HG02610 (cell line): Measurements from ENCODE around the gene PLA2G4B.

Experiments
- ATAC-seq: cut with Tn5 transposase; IDR thresholded peaks from one replicate; pipeline ENCODE4 v1.9.1; 2021; ENCODE audit warnings: mild to moderate bottlenecking, moderate library complexity; ENCODE audit not compliant: unreplicated experiment

Gene PLA2G4B

DNA sequence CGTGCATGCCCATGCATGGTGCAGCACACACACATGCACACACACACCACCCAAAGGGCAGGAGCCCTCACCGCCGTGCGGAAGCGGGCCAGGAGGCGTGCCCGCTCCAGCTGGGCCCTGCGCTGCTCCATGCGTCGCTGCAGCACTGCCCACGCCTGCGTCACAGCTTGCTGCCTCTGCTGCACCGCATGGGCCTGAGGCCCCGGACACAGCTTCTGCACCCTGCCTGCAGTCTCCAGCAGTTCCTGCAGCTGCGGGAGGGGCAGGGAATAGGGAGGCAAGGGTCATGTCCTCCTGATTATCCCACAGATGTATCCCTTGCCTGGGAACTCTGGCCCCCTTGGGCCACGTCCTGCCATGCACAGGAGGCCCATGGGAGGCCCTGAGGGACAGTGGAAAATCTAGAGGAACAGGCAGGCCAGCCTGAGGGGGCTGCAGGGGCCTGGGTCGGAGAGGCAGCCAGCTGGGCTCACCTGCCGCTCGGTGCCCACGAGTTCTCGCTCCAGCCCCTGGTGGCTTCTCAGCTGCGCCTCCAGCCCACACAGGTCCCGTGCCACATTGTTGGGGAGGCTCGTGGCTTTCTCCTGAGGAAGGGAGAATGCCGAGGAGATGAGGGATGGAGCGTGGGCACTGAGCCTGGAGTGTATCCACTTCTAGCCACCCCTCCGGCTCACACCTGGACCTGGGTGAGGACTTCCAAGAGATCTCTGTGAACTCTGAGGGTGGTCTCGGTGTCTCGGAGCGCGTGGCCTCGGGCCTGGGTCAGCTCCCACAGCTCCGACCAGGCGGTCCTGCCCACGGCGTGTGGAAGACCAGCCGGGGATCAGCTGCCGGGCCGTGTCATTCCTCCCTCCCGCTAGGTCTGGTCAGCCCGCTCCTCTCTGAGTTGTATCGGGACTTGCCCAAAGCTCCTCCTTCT lies 31.4 kb downstream of the PLA2G4B start:
- ATAC-seq = no peak

DNA sequence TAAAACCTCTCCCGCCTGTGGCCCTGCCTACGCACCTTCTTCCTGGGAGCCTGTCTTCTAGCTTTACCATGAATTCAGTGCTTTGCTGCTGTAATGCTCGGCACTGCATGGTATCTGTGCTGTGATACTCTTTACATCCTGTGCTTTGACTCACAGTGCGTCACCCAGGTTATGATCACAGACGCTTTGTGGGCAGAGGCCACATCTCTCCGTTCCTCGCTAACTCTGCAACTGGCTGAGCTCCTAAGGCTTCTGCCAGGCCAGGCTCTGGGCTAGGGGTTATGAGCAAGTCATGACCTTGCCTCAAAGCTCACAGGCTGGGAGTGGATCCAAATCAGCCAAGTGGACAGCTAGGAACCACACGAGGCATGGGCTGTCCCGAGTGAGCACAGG lies 32.0 kb downstream of the PLA2G4B start:
- no peak for ATAC-seq

DNA sequence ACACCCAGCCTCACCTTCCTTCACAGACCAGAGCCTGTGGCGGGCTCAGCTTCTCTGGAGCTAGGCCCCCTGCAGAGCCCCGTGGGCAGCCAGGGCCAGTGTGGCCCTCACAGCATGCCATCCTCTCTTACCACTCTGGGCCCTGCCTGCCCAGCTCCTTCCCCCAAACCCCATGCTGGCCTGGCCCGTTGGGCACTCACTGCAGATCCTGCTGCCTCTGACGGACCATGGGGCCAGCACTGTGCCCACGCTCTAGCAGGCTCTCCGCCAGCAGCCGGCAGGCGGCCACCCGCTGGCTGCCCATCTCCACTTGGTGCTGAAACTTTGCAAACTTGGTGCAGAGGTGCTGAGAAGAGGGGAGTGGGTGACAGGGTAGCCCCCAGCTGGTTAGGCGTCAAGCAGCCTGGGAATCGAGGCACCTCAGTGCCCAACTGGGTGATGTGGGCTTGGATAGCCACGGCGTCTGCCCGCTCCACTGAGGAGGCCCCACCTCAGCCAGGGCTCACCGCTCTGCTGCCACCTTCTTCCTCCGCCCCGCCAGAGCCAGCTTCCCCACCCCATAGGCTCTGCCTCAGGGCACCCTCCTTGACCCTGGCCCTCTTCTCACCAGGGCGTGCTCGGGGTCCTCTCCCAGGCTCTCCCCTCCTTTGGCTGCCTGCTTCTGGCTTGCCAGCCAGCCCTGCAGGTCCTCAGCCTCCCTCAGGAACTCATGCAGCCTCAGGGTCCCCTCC lies 32.7 kb downstream of the PLA2G4B start:
- no peak for ATAC-seq

DNA sequence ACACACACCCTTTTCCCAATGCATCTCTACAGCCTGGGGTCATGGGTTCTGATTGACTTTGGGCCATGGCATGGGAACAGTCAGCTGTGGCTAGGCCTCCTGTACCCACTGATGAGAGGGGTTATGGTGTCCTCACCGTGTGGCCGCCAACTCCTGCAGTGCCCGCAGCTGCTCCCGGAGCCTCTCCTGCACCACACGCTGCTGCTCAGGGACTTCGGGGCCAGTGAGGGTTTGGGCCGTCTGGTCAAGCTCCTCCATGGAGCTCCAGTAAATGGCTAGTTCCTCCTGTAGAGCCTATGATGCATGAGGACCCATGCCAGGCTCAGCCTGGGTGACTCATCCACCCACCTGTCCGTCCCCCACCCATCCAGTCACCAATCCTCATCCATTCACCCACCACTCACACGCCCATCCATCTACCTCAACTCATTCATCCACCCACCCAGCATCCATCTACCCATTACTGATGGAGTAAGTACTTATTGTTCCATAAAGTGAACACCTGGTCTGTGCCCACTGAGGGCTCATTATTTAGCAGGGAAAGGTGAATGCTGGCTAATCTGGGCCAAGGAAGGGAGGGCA lies 33.6 kb downstream of the PLA2G4B start:
- no peak for ATAC-seq

DNA sequence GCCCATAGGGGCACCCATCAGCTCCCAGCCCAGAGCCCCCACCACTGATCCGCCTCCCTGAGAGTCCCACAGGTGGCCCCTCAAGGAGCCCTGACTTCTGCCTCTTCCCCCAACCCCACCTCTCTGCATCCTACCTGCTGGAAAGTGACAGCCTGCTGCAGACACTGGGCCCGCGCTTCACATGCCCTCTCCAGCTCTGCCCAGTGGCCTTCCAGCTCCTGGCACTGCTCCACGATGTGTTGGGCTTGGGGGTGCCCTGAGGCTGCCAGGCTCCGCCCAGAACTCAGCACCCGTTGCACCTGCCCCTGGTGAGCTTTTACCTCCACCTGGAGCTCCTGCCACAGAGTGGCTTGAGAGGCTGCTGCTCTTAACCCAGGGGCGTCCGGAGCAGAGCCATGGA lies 35.1 kb downstream of the PLA2G4B start:
- ATAC-seq = no peak

DNA sequence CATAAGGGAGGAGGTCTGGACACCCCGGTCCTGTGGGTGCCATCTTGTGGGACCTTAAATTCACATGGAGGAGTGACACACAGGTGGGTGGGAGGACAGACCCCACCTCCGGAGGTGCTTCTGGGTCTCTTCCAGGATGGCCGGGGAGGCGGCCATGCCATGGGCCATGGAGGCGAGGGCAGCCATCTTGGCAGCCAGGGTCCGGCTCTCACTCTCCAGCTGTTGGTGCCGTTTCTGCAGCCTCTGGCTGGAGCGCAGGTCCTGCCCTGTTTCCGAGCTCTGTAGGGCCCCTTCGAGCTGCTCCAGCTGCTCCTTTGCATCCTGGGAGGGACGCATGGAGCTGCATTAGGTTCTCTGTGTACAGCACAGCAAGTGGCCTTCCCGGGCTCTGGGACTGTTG lies 36.1 kb downstream of the PLA2G4B start:
- no peak for ATAC-seq

DNA sequence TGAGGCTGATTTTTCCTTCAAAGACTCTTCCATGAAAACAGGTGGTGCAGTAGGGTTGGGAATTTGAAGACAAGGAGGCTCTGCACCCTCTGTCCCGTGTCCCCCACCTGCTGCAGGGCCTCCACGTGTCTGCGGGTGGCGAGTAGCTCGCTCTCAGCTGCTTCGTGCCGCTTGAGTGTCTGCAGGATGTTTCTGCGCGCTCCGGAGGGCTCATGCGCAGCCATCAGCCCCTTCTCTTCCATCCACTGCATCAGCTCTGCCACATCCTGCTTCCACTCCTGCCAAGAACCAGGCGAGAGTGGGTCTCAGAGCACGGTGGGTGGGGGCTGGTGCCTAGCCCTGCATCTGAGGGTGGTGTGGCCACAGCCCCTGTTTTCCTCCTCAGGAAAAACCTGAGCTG lies 37.4 kb downstream of the PLA2G4B start:
- no peak for ATAC-seq

DNA sequence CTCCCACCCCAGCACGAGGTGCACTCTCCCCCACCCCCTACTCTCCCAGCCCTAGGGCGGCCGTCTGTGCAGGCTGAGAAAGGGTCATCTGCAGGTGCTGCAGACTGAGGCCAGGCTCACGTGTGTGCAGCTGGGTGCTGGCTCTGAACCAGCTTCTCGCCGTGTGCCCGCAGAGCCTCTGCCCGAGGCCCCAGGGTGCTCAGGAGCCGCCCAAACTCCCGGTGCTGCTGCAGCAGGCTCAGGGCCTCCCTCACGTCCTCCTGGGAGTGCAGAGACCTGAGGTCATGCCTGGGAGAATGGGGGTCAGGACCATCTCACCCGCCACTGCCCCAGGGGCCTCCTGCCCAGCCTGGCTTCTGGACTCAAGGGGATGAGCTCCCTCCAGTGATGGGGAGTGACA lies 38.0 kb downstream of the PLA2G4B start:
- ATAC-seq = no peak

DNA sequence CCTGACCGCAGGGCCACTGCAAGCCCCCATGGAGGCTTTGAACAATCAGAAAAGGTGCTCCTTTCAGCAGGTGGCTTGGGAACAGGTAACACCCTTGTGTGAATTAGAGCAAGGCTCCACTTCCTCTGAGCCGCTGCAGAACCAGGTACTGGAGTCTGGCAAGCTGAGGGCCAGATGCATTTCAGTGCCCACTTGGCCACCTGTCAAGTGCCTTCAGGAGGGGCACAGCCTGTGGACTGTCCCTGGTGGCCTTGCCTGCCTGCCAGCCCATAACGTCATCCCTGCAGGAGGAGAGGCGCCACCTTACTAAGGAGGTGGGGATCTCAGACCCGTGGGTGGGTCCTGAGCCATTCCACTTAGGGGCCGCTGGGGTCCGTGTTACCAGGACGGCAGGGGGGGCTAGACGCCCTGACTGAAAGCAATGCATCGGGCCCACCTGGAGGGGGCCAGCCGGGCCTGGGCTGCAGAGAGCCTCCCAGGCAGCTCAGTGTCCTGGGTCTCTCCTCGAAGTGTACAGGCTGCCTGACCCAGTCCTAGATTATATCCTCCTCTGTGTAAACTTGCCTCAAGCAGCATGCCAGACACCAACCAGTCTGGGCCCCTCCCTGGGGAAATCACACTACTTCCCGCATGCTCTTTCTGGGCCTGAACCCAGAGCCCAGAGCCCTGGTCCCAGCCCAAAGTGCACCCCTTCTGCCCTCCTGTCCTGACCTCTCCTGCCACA lies 39.1 kb downstream of the PLA2G4B start:
- ATAC-seq = no peak

DNA sequence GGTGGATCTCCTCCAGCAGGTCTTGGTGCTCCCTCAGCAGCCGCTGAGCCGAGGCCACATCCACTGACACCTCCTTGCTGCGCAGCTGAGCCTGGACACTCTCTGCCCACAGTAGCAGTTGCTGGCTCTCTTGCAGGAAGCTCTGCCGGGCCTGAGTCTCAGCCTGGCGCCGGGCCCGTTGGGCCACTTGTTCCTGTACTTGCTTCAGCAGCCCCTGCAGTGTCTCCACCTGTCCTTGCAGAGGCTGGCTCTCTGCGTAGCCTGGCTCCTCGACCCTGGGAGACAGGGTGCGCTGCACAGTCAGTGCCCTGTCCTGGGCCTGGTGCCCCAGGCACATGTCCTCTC lies 39.7 kb downstream of the PLA2G4B start:
- ATAC-seq = no peak

DNA sequence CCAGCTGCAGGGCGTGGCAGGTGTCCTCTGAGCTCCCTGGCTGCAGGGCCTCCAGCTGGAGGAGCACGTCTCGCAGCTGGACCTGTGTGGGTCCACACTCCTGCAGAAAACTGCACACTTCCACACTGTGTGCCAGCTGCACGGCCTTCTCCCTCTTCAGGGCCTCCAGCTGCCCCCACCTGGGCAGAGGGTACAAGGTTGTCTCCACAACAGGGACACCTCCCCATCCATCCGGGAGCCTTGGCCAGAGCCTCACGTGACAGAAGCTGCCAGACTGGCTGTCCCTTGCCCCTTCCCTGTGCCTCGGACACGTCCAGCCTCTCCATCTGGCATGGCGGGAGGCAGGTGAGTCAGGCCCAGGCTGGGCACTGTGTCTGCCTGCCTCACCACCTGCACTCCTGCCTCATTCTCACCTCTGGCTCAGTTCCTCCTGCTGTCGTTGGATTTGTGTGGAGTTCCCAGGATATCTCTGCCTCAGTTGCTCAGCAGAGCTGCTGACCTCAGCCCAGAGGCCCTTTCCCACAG lies 40.7 kb downstream of the PLA2G4B start:
- no peak for ATAC-seq

DNA sequence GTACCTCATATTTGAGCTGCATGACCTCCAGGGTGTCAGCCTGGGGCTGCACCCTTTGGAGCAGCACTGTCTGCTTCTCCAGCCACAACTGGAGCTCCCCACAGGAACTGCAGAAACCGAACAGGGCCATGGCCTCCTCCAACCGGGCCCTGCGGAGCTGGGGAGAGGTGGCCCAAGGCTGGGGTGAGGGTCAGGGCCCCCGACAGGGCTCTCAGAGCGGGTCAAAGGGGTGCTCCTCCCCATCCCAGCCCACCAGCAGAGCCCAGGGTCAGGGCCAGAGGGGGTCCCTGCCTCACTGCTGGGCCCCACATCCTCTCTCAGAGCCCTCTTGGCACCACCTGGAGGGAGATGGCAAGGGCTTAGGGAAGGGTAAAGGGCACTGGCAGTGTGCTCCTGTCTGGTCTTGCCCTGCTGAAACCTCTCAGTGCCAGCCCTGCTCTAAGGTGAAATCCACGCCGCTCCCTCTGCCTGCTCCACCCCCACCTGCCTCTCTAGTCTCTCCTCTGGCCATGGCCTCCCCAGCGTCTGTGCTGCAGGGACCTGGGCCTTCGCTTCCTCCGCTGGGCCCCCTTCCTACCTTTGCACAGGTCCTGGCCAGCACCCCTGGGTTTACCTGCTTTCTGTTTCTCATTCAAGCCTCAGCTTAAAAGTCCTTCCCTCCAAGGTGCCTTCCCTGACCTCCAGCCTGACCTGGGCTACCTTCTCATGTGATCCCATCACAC lies 41.7 kb downstream of the PLA2G4B start:
- no peak for ATAC-seq

DNA sequence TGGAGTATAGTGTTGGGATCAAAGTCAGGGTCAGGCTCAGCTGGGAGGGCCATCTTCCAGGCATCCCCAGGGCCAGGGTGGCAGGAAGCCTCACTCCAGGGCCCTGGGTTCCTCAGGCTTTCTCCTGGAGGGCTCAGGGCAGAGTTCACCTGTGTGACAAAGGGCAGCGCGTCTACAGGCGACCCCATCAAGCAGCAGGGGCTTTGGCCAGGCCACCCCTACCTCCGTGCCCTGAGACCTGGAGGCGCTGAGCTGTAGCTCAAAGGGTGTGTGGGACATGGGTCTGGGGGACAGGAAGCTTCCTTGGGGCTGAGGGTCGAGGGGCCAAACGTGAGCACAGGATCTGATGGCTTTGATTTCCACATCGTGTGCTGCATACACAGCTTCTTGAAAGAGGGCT lies 42.4 kb downstream of the PLA2G4B start:
- no peak for ATAC-seq

DNA sequence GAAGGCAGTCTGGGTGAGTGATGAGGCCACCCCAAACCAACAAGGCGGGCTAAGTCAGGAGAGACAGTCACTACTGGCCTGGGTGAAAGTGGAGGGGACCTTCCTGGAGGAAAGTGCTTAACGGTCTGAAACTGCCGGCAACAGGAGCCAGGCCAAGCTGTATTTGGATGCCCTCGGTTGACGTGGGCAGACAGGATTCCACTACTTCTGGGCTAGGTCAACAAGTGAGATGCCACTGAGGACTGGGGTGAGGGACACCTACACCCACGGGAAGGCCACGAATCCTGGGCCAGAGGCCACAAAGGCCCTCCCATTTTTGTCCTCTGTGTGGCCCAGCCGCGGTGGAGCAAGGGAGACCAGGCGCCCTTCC lies 42.9 kb downstream of the PLA2G4B start:
- no peak for ATAC-seq

DNA sequence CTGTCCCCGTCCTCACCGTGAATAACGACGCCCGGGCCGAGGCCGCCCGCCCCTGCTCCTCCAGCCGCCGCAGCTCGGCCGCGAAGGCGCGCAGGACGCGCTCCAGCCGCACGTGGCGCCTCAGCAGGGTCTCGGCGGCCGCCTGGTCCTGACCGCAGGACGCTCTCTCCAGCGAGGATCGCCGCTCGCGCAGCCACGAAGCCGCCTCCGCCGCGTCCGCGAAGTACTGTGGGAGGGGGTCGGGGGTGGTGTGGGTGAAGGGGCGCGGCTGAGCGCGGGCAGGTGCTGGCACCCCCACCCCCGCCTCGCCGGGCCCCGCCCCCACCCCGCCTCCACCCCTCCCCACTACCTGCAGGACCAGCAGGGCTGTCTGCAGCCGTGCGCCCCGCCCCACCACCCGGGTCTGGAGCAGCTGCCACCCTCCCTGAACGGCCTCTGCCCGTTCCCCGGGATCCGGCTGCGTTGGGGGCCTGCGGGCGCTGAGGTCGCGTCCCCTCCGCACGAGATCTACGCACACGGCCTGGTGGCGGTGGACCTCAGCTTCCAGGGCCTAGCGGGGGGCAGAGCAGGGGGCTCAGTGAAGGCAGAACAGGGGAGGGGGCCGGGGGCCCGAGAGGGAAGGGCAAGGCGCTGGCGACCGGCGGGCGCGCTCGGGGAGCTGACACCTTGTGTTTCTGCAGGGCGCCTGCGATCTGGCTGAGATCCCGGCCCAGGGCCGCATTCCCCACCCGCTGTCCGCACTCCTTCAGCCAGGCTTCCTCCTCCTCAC lies 43.5 kb downstream of the PLA2G4B start:
- ATAC-seq = no peak

DNA sequence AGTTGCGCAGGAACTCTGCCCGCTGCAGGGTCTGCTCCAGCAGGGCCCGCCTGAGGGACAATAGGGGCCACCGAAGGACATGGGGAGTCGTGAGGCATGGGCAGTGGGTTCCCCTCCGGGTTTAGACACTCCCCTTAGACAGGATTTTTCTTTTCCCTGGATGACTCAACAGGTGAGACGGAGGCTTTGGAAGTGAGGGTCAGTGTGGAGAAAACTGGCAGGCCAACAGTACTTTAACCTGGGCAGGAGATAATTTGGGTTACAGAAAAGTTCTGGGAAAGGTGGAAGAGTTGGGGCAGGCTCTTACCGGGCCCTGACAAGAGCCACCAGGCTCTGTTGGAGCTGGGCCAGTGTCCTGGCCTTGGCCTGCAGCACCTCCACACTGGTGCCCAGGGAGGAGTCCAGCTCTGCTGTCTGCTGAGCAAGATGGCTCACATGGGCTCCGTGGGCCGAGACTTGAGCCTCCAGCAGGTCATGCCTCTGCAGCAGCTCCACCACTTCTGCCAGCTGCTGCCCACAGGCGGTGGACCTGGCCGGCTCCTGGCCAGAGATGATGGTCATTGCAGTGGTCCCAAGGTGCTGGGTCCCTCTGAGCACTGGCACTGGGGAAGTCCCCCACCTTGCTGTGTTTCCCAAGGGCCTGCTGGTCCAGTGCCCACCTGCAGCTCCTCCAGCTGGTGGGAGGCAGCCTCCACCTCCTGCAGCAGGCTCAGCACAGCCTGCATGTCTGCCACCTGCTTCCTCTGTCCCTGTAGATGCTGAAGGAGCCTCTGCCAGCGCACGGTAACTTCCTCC lies 44.2 kb downstream of the PLA2G4B start:
- no peak for ATAC-seq

DNA sequence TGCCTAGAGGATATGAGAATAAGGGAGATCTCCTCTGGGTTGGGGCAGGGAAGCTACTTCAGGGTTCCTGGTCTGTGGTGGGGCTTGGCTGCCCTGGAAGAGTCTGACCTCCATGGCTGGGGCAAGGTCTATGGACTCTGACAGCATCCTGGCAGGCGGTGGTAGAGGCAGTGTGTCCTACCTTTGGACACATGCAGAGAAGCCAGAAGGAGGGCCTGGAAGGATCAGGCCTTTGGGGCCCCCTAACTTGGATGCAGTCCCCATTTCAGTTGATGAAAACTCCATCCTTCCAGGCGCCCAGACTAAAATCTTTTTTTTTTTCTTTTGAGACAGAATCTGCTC lies 44.8 kb downstream of the PLA2G4B start:
- ATAC-seq = no peak

DNA sequence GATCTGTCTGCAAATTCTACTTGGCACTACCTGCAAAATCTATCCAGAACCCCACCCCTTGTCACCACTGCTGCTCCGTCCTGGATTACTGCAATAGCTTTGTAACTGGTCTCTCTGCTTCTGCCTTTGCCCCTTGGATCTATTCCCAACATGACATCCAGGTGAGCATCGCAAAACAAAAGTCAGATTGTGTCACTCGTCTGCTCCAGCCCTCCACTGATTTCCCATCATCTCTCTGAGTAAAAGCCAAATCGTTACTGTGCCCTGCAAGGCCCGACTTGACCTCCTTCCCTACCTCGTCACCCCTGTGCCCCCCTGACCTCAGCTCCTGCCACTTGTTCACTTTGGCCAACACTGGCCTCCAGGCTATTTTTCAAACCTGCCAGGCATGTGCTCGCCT lies 45.8 kb downstream of the PLA2G4B start:
- no peak for ATAC-seq

DNA sequence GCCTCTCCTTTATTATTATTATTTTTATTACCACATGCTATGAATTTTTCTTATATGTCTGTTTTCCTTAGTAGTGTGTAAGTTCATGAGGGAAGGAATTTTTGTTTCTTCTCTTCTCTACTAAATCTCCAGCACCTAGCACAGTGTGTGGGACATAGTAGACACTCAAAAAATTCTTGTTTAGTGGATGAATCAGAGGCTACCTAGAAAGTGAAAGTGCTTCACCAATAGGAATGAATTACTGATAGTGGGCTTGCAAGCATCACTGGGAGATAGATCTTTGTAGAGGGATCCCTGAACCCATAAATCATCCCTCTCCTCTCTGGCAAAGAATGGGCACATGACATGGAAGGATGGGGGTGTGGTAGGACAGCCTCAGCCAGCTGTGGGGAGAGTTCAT lies 46.7 kb downstream of the PLA2G4B start:
- no peak for ATAC-seq
